Activated T-cell treated with anti-CD3 and anti-CD28 coated beads, Interleukin-2, amount 50 U/mL, for 4 hours (primary cell): ENCODE data around the gene CNR1. TPM values are rescaled to one million over a fixed set of nuclear protein-coding genes. Genes with fewer than 3 reads are reported as not detected.

Experiments used
- ATAC-seq, 2 donors: fragments of 200-7000 bp; cut with Tn5 transposase; one replicate each; pipeline ENCODE4 v1.10.0; 2021
- DNase-seq: peaks from one replicate; pipeline ENCODE4 v3.0.0-alpha.2; 2020
- H3K27me3 Mint-ChIP-seq: one replicate; pipeline ENCODE4 v1.8.0; 2021; ENCODE audit warnings: low read depth, mixed read lengths
- H3K36me3 Mint-ChIP-seq: one replicate; pipeline ENCODE4 v1.8.0; 2022; ENCODE audit warnings: mixed read lengths; ENCODE audit not compliant: insufficient read depth
- H3K4me1 Mint-ChIP-seq: one replicate; pipeline ENCODE4 v1.8.0; 2021; ENCODE audit warnings: low read depth, mixed read lengths
- H3K4me3 Mint-ChIP-seq: one replicate; pipeline ENCODE4 v1.8.0; 2021; ENCODE audit warnings: mild to moderate bottlenecking, moderate library complexity, mixed read lengths
- H3K9me3 Mint-ChIP-seq: one replicate; pipeline ENCODE4 v1.8.0; 2021; ENCODE audit warnings: mixed read lengths
- total RNA-seq, 3 donors: library from RNA; stranded (reverse); gene quantifications; one replicate each; pipeline ENCODE4 v1.2.1, GENCODE V29; 2021

CNR1 gene
- total RNA-seq, 3 donors from 2014 or later, result 0.10 to 0.63 (median 0.16) TPM

GRCh38 chr6:88165087-88165843, 882 bp downstream of the CNR1 start:
- DNase-seq (no peak), ATAC-seq (no peak)
- no peaks in the 10 kb centered on the region for H3K9me3 Mint-ChIP-seq
- peak overlapping the region; percentile 73 for H3K4me3 Mint-ChIP-seq
- H3K27me3 Mint-ChIP-seq, result peaks cover 59% of the 10 kb centered on the region
- H3K36me3 Mint-ChIP-seq, result no peaks in the 10 kb centered on the region
- peaks cover 15% of the 10 kb centered on the region for H3K4me1 Mint-ChIP-seq

DNA sequence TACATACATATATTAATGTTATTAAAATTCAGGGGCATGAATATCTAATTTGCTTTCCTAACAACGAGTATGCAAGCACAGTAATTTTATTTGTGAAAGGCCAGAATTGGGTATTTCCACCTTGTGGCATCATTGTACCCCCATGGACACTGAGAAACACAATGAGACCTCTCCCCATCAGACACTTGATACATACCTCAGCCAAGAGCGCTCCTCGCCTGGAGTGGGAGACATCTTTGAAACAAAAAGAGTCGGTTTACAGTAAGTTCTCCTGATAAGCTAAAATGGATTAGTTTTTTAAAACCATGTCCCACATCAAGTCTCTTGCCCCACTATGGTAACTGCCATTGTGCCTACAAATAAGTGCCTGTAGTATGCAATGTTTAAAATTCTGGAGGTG, 2.1 kb downstream of the CNR1 start:
- DNase-seq (no peak), ATAC-seq (no peak)
- H3K4me3 Mint-ChIP-seq, result no peak overlapping the region
- no peaks in the 10 kb centered on the region for H3K36me3 Mint-ChIP-seq
- H3K9me3 Mint-ChIP-seq, result no peaks in the 10 kb centered on the region
- peaks cover 47% of the 10 kb centered on the region for H3K27me3 Mint-ChIP-seq
- H3K4me1 Mint-ChIP-seq, result peaks cover 15% of the 10 kb centered on the region

- ATAC-seq (no peak), DNase-seq (no peak)
- Mint-ChIP-seq H3K9me3 (no peaks in the 10 kb centered on the region), H3K4me3 (no peak overlapping the region), H3K4me1 (peaks cover 15% of the 10 kb centered on the region), H3K36me3 (no peaks in the 10 kb centered on the region), H3K27me3 (peaks cover 43% of the 10 kb centered on the region)
Observed at GRCh38 chr6:88163616-88164015, 2.5 kb downstream of the CNR1 start.

GRCh38 chr6:88161940-88162339, 4.2 kb downstream of the CNR1 start:
- Mint-ChIP-seq H3K36me3 (no peaks in the 10 kb centered on the region), H3K4me3 (no peak overlapping the region), H3K4me1 (peaks cover 9% of the 10 kb centered on the region), H3K9me3 (no peaks in the 10 kb centered on the region), H3K27me3 (peaks cover 28% of the 10 kb centered on the region)
- DNase-seq (no peak), ATAC-seq (no peak)

DNA sequence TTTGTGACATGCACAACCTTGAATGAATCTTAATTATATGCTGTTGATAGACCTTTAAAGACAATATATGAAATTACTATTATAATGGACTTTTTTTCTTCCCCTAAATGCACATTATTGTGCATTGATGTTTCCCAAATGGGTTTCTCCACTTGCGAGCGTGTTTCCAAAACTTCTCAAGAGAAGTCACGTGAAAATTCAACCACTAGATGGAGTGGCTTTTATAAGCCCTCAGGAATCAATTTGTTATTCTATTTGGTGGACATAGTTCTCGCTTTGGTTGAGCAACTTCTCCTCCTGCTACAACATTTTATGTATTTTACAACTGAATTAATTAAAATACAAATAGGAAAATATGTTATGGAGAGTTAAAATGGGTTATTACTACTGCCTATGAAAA, 9.0 kb downstream of the CNR1 start:
- H3K27me3 Mint-ChIP-seq, result peaks cover 2% of the 10 kb centered on the region
- no peaks in the 10 kb centered on the region for H3K36me3 Mint-ChIP-seq
- H3K4me3 Mint-ChIP-seq, result no peak overlapping the region
- H3K4me1 Mint-ChIP-seq, result no peaks in the 10 kb centered on the region
- no peak for DNase-seq
- no peak for ATAC-seq
- H3K9me3 Mint-ChIP-seq, result no peaks in the 10 kb centered on the region

DNA sequence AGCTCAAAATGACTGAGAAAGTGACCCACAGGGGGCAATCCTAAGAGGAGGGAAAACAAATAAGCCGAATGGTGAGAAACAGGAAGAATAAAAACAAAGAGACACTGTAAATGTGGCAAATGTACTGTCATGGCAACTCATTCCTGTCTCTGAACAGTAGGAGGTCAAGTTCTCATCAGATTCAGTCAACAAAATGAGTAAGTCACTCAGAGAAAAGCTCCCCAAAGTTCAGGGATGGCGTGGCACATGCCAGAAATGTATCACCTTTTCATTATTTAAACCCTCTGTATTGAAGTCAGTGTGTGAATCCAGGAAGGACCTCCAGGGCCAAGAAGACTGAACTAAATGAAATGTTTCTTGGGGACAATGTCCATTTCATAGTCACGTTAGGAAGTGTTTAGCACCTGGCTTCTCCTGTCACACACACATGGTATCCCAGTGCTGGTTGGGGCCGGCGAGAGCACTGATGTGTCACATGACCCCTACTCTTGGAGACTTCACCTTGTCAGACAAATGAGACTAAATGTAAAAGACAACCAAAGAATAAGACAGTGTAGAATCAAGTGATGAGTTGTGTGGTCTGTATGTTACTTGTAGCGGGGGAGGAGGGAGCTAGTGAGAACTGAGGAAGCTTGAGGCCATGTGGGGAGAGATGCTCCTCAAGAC, 20.7 kb downstream of the CNR1 start:
- Mint-ChIP-seq H3K36me3 (no peaks in the 10 kb centered on the region), H3K9me3 (no peaks in the 10 kb centered on the region), H3K4me3 (no peak overlapping the region), H3K4me1 (no peaks in the 10 kb centered on the region), H3K27me3 (peaks cover 2% of the 10 kb centered on the region)
- ATAC-seq, result no peak
- DNase-seq, result no peak

- H3K27me3 Mint-ChIP-seq, result peaks cover 2% of the 10 kb centered on the region
- no peaks in the 10 kb centered on the region for H3K4me1 Mint-ChIP-seq
- DNase-seq (no peak), ATAC-seq (no peak)
- H3K9me3 Mint-ChIP-seq, result no peaks in the 10 kb centered on the region
- H3K4me3 Mint-ChIP-seq, result no peak overlapping the region
- no peaks in the 10 kb centered on the region for H3K36me3 Mint-ChIP-seq
Observed at GRCh38 chr6:88144637-88145297, 21.4 kb downstream of the CNR1 start.

GRCh38 chr6:88143421-88144157, 22.6 kb downstream of the CNR1 start:
- ATAC-seq, result no peak
- Mint-ChIP-seq H3K27me3 (peaks cover 2% of the 10 kb centered on the region), H3K4me3 (no peak overlapping the region), H3K9me3 (no peaks in the 10 kb centered on the region), H3K36me3 (no peaks in the 10 kb centered on the region), H3K4me1 (no peaks in the 10 kb centered on the region)
- no peak for DNase-seq

DNA sequence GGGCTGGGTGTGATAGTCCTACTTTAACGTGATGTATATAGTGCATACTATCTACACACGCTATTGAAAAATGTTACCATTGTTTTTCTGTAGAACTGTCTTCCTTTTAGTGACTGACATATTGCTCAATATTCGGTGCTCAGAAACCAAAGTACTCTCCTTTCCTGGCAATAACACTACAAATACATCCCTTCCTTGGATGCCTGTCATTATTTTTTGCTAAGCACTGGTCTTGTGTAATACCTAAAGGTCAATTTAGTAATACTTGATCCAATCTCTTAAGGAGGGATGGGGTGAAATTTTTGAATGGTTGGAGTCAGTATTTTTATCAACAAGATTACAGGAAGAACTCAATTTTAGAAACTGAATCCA, 23.9 kb downstream of the CNR1 start:
- ATAC-seq, result no peak
- no peaks in the 10 kb centered on the region for H3K36me3 Mint-ChIP-seq
- no peaks in the 10 kb centered on the region for H3K4me1 Mint-ChIP-seq
- no peak overlapping the region for H3K4me3 Mint-ChIP-seq
- DNase-seq, result no peak
- no peaks in the 10 kb centered on the region for H3K9me3 Mint-ChIP-seq
- H3K27me3 Mint-ChIP-seq, result no peaks in the 10 kb centered on the region

DNA sequence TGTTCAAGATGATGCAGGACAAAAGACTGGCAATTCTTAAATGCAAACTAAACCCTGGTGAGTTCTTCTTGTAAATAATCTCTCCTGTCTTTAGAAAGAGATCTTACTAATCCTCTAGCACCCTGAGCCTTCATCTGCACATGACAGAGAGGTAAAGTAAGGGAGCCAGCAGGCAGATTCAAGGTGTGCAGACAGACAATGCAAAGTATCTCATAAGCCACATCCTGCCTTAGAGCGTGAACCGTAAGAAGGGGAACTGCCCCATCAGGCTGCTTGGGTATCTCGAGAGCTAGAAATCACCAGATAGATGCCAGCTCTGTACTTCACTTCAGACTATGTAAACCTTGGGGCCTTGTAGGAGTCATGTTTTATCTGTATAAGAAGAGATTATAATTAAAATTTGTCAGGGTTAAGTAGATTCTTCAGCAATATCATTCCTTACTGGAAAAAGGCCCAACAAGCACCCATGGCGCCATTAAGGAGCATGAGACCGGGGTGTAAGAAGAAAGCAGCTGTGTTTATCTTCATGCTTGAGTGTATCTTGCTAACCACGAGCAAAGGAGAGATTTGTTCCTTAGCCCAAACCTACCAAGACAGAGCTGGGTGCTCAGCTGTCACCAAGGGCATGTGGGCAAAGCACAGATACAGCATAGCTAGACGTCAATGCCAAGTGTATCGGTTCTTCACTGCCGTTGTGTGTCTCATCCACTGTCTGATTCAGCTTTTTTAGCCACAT, 24.4 kb downstream of the CNR1 start:
- Mint-ChIP-seq H3K36me3 (no peaks in the 10 kb centered on the region), H3K9me3 (no peaks in the 10 kb centered on the region), H3K27me3 (no peaks in the 10 kb centered on the region), H3K4me3 (no peak overlapping the region), H3K4me1 (no peaks in the 10 kb centered on the region)
- DNase-seq (no peak), ATAC-seq (no peak)

DNA sequence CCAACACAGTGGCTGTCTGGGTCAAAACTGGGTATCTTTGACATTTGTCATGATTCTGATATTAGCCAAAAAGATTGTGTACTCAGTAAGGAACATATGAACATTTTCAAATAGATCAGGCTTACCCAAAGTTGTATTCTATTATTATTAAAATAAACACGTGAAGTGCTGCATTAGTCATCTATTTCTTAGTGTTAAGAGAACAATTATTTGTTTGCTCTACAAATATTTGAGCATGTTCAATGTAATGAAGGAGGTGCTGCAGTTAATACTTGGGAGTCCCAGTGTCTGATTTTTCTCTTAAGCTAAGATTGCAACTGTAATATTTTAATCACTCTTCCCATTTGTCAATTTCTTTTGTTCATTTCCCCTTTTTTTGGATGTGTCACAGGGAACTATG, 28.2 kb downstream of the CNR1 start:
- H3K27me3 Mint-ChIP-seq, result no peaks in the 10 kb centered on the region
- H3K4me1 Mint-ChIP-seq, result no peaks in the 10 kb centered on the region
- DNase-seq, result no peak
- no peak for ATAC-seq
- H3K36me3 Mint-ChIP-seq, result no peaks in the 10 kb centered on the region
- H3K9me3 Mint-ChIP-seq, result no peaks in the 10 kb centered on the region
- no peak overlapping the region for H3K4me3 Mint-ChIP-seq

- DNase-seq (no peak), ATAC-seq (no peak)
- Mint-ChIP-seq H3K4me1 (no peaks in the 10 kb centered on the region), H3K27me3 (no peaks in the 10 kb centered on the region), H3K9me3 (no peaks in the 10 kb centered on the region), H3K4me3 (no peak overlapping the region), H3K36me3 (no peaks in the 10 kb centered on the region)
Observed at GRCh38 chr6:88135578-88136114, 30.5 kb downstream of the CNR1 start.

DNA sequence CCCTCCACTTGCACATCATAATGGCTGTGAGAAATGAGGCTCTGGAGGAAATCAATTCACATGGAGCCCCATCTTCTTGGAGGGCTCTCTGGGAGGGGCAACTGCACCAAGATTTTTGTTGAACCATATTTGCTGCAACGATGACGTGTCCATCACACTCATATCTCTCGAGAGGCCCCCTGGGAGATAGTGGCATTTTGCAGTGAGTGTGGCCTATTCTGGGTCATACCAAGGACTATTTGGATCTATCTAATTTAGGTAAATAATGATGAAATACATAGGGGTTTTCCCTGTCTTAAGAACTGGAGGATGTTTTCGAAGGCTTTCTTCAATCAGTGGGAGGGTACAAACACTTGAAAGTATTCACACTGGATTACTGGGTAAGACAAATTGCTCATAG, 31.6 kb downstream of the CNR1 start:
- ATAC-seq (no peak), DNase-seq (no peak)
- Mint-ChIP-seq H3K4me1 (no peaks in the 10 kb centered on the region), H3K4me3 (no peak overlapping the region), H3K9me3 (no peaks in the 10 kb centered on the region), H3K36me3 (no peaks in the 10 kb centered on the region), H3K27me3 (peaks cover 4% of the 10 kb centered on the region)

- H3K36me3 Mint-ChIP-seq, result no peaks in the 10 kb centered on the region
- no peaks in the 10 kb centered on the region for H3K9me3 Mint-ChIP-seq
- peaks cover 4% of the 10 kb centered on the region for H3K27me3 Mint-ChIP-seq
- DNase-seq, result no peak
- ATAC-seq, result no peak
- no peaks in the 10 kb centered on the region for H3K4me1 Mint-ChIP-seq
- no peak overlapping the region for H3K4me3 Mint-ChIP-seq
Observed at GRCh38 chr6:88133718-88134117, 32.4 kb downstream of the CNR1 start.
